Thyroid gland (tissue), 4 donors: ENCODE results near the gene KLK2. TPM values are rescaled to one million over a fixed set of nuclear protein-coding genes. Genes with fewer than 3 reads are reported as not detected.
A peak's percentile ranks its signal among the peaks of the same experiment; 100 is the strongest.
"Not testable (repeated sequence)": the region's sequence is repeated elsewhere in the genome, so short reads cannot be mapped to it uniquely, and the experiment has no call there.

Experiments
- DNase-seq, 2 donors: peaks; one replicate each; pipeline ENCODE4 v3.0.0-alpha.2; 2019
- H3K27ac ChIP-seq, 3 donors: fragments of 200-600 bp; sonication (generic); 1 replicate in 2 of 3; 2 replicates in 1 of 3; pipeline ENCODE4 v1.5.1; 2016 to 2019; ENCODE audit warnings: mild to moderate bottlenecking in 1 of 3, moderate library complexity in 1 of 3
- H3K27me3 ChIP-seq: fragments of 200-600 bp; sonication (generic); one replicate; pipeline ENCODE4 v1.5.1; 2019
- H3K36me3 ChIP-seq, 2 donors: fragments of 200-600 bp; sonication (generic); one replicate each; pipeline ENCODE4 v1.5.1; 2016 to 2019
- H3K4me1 ChIP-seq, 2 donors: fragments of 200-600 bp; sonication (generic); one replicate each; pipeline ENCODE4 v1.5.1; 2017 to 2019
- H3K4me3 ChIP-seq, 3 donors: fragments of 200-600 bp; sonication (generic); replicated peaks in 1 of 3; 1 replicate in 2 of 3; 2 replicates in 1 of 3; pipeline ENCODE4 v1.5.1; 2016; ENCODE audit warnings: mild to moderate bottlenecking in 1 of 3
- H3K9me3 ChIP-seq: fragments of 200-600 bp; sonication (generic); one replicate; pipeline ENCODE4 v1.5.1; 2017
- POLR2A ChIP-seq, 2 donors: fragments of 450-650 bp; IDR thresholded peaks; one replicate each; pipeline ENCODE4 v1.6.1; 2017; ENCODE audit warnings: antibody characterized with exemption in 2 of 2, mild to moderate bottlenecking in 2 of 2, moderate library complexity in 1 of 2
- WGBS, 2 donors: methylation state at CpG; one replicate each; pipeline ENCODE4 v1.1.5; 2017; 5-methylcytosine and 5-hydroxymethylcytosine counted together
- intact Hi-C: fragments of 100-400 bp; cut with DNase I; formaldehyde crosslinking; loops from one replicate; pipeline ENCODE4 v1.15.1; 2023
- total RNA-seq, 4 donors: library from RNA; depleted of rRNA; stranded (reverse); fragments of >200 nt; gene quantifications; one replicate each; pipeline ENCODE4 v1.2.3, GENCODE V29; 2016
- TF ChIP-seq, protein P1 (sequence below), 6 experiments: fragments of 200-600 bp in 3 of 6; fragments of 450-650 bp in 3 of 6; sonication (generic) in 3 of 6; IDR thresholded peaks; one replicate each; pipeline ENCODE4 v1.5.1; 2016 to 2019; ENCODE audit warnings: antibody characterized with exemption in 6 of 6, mild to moderate bottlenecking in 2 of 6, inconsistent platforms in 1 of 6, moderate library complexity in 1 of 6

The KLK2 gene
- total RNA-seq, 4 donors from 2014 or later = 2.8 to 11.0 (median 5.0) TPM

DNA sequence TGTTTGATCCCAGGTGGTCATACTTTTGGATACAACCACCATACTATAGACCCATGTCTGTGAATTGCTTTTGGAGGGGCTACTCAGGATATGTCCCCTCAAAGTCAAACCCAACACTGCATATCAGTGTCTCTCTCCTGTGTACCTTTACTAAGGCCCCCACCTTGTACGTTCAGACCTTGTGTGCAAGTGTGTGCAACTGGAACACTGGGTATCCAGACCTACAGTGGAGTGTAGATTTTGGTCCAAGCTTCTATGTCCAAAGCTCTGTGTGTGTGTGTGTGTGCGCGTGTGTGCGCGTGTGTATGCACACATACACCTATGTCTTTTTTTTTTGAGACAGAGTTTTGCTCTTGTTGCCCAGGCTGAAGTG, 18.0 kb downstream of the KLK2 start:
- TF ChIP-seq, protein P1, sequence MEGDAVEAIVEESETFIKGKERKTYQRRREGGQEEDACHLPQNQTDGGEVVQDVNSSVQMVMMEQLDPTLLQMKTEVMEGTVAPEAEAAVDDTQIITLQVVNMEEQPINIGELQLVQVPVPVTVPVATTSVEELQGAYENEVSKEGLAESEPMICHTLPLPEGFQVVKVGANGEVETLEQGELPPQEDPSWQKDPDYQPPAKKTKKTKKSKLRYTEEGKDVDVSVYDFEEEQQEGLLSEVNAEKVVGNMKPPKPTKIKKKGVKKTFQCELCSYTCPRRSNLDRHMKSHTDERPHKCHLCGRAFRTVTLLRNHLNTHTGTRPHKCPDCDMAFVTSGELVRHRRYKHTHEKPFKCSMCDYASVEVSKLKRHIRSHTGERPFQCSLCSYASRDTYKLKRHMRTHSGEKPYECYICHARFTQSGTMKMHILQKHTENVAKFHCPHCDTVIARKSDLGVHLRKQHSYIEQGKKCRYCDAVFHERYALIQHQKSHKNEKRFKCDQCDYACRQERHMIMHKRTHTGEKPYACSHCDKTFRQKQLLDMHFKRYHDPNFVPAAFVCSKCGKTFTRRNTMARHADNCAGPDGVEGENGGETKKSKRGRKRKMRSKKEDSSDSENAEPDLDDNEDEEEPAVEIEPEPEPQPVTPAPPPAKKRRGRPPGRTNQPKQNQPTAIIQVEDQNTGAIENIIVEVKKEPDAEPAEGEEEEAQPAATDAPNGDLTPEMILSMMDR (IDR thresholded peaks at IDR 0.05) = no peak
- TF ChIP-seq POLR2A (IDR thresholded peaks at IDR 0.05) = no peak
- no peaks in the 10 kb centered on the region for H3K9me3 ChIP-seq
- DNase-seq = no peak
- no peak overlapping the region for H3K27ac ChIP-seq
- H3K36me3 ChIP-seq = no peaks in the 10 kb centered on the region
- intact Hi-C loops = no loop called here
- H3K4me3 ChIP-seq = no peak overlapping the region
- H3K4me1 ChIP-seq = peaks cover 3 to 7% of the 10 kb centered on the region in 2 donors
- no peaks in the 10 kb centered on the region for H3K27me3 ChIP-seq
- 79 to 91% methylated on average over 5 of the region's 5 CpGs for WGBS, 2 donors

DNA sequence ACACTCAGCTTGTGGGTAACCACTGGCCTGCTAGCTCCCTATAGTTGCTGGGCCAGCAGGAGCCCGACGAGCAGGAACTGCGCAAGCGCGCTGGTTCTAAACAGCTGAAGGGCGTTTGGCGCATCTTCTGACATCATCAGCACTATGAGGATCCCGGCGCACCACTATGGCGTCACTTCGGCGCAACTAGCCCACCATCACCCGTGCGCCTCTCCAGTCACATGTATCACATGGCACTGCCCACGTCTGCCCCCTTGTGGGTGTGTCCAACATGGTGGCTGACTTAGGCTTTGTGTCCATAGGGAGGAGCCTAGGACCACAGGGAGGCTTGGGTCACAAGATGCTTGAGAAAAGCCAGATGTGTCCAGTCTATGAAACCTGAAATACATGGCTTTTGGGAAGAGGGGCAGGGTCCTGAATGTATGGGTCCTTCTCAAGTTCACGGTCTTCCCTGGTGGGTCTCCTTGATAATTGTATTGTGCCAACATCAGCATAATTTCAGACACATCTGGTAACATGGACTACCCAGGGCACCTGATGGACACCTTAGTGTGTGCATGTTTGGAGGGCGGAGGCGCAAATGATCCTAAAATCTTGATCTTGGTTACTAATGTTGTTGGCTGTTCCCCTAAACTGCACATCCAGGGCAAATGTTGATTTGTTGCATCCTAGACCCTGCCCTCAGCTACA, 20.0 kb downstream of the KLK2 start:
- H3K27me3 ChIP-seq = no peaks in the 10 kb centered on the region
- intact Hi-C loops = no loop called here
- DNase-seq = no peak
- H3K27ac ChIP-seq = no peak overlapping the region
- H3K36me3 ChIP-seq = no peaks in the 10 kb centered on the region
- no peak overlapping the region for H3K4me3 ChIP-seq
- TF ChIP-seq, protein P1 (IDR thresholded peaks at IDR 0.05) = no peak
- TF ChIP-seq POLR2A (IDR thresholded peaks at IDR 0.05) = no peak
- H3K9me3 ChIP-seq = no peaks in the 10 kb centered on the region
- peaks cover 9 to 14% of the 10 kb centered on the region in 2 donors for H3K4me1 ChIP-seq
- 90 to 91% methylated on average over 18 of the region's 18 CpGs for WGBS, 2 donors

GRCh38 chr19:50894478-50895356, 21.5 kb downstream of the KLK2 start:
- no peaks in the 10 kb centered on the region for H3K27me3 ChIP-seq
- peak; percentile 75 to 84 for DNase-seq
- no peaks in the 10 kb centered on the region for H3K36me3 ChIP-seq
- intact Hi-C loops = no loop called here
- WGBS, 2 donors = 54 to 58% methylated on average over 10 of the region's 10 CpGs
- peak in 1 of 2 donors; percentile 18 for TF ChIP-seq POLR2A (IDR thresholded peaks at IDR 0.05)
- TF ChIP-seq, protein P1 (IDR thresholded peaks at IDR 0.05) = no peak
- no peaks in the 10 kb centered on the region for H3K9me3 ChIP-seq
- H3K27ac ChIP-seq = peak overlapping the region; percentile 45 to 98 (median 86)
- H3K4me3 ChIP-seq = no peak overlapping the region
- H3K4me1 ChIP-seq = peaks cover 9 to 14% of the 10 kb centered on the region in 2 donors

- DNase-seq, H3K4me3 ChIP-seq, H3K36me3 ChIP-seq, H3K27me3 ChIP-seq, intact Hi-C loops, H3K9me3 ChIP-seq: not testable (repeated sequence)
- Histone ChIP-seq H3K4me1 (peaks cover 9 to 14% of the 10 kb centered on the region in 2 donors), H3K27ac (peak overlapping the region; percentile 72 to 98 (median 86))
- WGBS, 2 donors = 74 to 86% methylated on average over 9 of the region's 9 CpGs
Measured at GRCh38 chr19:50896089-50896590, 22.9 kb downstream of the KLK2 start.

- peak; percentile 97 to 98 for DNase-seq
- WGBS, 2 donors = 56 to 58% methylated on average over 6 of the region's 6 CpGs
- no peaks in the 10 kb centered on the region for H3K36me3 ChIP-seq
- intact Hi-C loops = no loop called here
- H3K27ac ChIP-seq = peak overlapping the region; percentile 72 to 98 (median 86)
- no peak overlapping the region for H3K4me3 ChIP-seq
- H3K9me3 ChIP-seq = no peaks in the 10 kb centered on the region
- TF ChIP-seq, protein P1 (IDR thresholded peaks at IDR 0.05) = no peak
- peak in 1 of 2 donors; percentile 54 for TF ChIP-seq POLR2A (IDR thresholded peaks at IDR 0.05)
- peaks cover 9 to 14% of the 10 kb centered on the region in 2 donors for H3K4me1 ChIP-seq
- no peaks in the 10 kb centered on the region for H3K27me3 ChIP-seq
Measured at GRCh38 chr19:50896591-50897190, 23.5 kb downstream of the KLK2 start.
